GM19351 (cell line): ENCODE measurements around the gene TBX19.

Source experiments
- ATAC-seq: cut with Tn5 transposase; IDR thresholded peaks from one replicate; pipeline ENCODE4 v1.9.1; 2021; ENCODE audit warnings: mild to moderate bottlenecking, moderate library complexity; ENCODE audit not compliant: unreplicated experiment

Gene TBX19

DNA sequence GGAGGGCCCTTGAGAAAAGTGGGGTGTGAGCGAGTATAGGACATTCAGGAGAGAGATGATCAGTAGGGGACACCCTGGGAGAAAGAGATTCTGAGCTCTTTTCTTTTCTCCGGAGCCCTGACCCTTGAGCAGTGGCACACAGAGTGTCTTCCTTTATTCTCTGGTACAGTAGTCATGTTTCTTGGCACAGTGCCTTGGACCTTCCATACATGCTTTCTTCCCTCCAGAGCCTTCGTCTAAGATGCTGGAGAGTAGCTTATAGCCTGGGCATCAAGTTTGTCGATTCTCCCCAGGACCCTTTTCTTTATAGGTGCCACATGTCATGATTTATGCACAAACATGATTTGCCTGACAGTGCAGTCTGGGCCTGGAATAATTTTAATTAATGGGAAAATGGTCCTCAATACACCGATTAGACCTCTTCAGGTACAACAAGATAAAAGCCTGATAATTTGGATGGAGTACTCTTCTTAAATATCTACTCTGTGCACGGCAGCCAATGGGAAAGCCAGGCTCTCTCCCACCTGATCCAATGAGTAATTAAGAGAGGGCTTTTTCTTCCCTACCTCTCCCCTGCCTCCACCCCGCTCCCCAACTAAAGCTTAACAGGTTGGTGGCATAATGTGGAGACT, at the start of gene TBX19:
TSS of gene TBX19 (plus strand) at position 582 of the 632 bp plus-strand sequence. CDS start 214 bp downstream, outside the sequence.
- no peak for ATAC-seq

GRCh38 chr1:168234846-168235547, 45.7 kb upstream of the TBX19 start:
- peak; percentile 93 for ATAC-seq

- ATAC-seq = peak; percentile 26
Measured at GRCh38 chr1:168235548-168235885, 45.2 kb upstream of the TBX19 start.

- ATAC-seq = no peak
Measured at GRCh38 chr1:168235937-168236336, 44.7 kb upstream of the TBX19 start.

- no peak for ATAC-seq
Measured at GRCh38 chr1:168236836-168237611, 43.7 kb upstream of the TBX19 start.

DNA sequence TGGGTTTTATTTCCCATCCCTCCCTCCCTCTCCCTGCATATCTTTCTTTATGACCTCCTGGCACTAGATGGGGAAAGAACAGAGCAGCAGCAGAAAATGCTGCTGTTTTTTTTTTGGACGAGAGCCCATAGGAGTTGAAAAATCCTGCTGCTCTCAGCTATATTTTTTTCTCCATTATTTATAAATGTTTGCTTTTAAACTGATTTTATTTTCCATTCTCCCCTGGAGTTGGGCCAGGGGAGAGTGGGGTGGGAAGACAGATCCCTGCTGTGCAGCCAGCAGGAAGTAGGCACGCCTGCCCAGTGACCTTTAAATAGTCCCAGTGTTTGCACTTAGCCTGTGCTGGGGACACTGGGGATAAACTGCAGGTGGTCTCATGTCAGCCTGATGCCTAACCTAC, 37.5 kb upstream of the TBX19 start:
- ATAC-seq = no peak

DNA sequence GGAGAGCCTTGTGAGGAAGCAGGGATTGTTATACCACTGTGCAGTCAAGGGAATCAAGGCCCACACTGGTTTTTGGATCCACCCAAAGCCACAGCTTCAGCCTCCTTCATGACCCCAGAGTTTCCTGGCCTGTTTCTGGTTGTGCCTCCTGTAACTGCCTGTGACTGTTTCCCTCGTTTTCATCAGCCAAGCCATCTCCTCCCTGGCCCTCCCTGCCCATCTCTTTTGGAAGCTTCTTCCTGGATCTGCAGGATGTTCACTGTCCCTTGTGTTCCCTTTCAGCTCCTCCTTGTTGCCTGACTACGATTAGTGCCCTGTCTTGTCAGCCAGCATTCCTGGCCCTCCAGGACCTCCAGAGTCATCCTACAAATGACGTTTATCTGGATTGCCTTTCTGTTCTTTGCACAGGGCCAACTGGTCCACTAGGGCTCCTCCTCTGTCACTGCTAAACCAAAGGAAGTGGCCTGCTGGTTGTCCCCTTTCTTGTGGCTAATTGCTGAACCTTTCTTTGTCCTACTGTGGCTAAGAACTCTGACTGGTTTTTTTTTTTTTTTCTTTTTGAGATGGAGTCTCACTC, 37.0 kb upstream of the TBX19 start:
- ATAC-seq = no peak

- no peak for ATAC-seq
Measured at GRCh38 chr1:168245042-168245441, 35.6 kb upstream of the TBX19 start.

DNA sequence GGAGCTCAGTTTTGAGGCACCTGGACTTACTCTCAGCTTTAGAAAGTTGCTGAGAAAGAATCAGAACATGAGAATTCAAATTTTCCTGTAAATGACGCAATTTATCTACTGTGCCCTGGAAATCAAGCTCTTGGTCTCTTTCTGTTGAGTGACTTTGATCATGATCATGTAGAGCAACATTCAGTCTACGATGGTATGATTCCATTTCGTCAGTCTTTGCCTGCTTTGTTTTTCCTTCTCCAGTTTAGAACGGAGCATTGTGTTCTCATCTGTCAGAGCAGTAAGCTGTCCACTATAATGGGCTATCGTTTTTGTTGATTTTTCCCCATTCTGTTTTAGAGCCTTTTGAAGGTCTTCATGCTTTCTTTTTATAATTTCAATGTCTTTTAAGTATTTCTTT, 34.2 kb upstream of the TBX19 start:
- no peak for ATAC-seq

GRCh38 chr1:168252204-168252733, 28.4 kb upstream of the TBX19 start:
- no peak for ATAC-seq

DNA sequence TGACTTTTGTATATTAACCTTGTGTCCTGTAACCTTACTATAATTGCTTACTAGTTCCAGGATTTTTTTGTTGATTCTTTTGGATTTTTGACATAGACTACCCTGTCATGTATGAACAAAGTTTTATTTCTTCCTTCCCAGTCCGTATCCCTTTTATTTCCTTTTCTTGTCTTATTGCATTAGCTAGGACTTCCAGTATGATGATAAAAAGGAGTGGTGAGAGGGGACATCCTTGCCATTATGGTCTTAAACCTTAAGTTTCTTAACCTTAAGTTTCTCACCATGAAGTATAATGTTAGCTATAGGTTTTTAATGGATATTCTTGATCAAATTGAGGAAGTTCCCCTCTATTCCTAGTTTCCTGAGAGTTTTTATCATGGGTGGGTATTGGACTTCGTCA, 24.5 kb upstream of the TBX19 start:
- no peak for ATAC-seq

DNA sequence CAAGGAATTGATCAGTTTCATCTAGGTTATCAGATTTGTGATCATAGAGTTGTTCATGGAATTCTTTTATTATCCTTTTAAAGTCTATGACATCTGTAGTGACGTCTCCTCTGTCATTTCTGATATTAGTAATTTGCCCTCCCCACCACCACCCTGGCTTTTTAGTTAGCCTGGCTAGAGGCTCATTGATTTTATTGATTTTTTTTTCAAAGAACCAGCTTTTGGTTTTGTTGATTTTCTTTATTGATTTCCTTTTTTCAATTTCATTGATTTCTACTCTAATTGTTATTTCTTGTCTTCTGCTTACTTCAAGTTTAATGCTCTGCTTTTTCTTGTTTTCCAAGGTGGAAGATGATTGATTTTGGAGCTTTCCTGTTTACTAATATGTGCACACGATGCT, 23.3 kb upstream of the TBX19 start:
- no peak for ATAC-seq

- no peak for ATAC-seq
Measured at GRCh38 chr1:168259567-168259966, 21.1 kb upstream of the TBX19 start.

GRCh38 chr1:168260393-168260792, 20.3 kb upstream of the TBX19 start:
- ATAC-seq = no peak

GRCh38 chr1:168261390-168261789, 19.3 kb upstream of the TBX19 start:
- no peak for ATAC-seq

- ATAC-seq = no peak
Measured at GRCh38 chr1:168263130-168263529, 17.5 kb upstream of the TBX19 start.

GRCh38 chr1:168264296-168264695, 16.4 kb upstream of the TBX19 start:
- ATAC-seq = no peak

GRCh38 chr1:168265596-168265995, 15.1 kb upstream of the TBX19 start:
- ATAC-seq = no peak

DNA sequence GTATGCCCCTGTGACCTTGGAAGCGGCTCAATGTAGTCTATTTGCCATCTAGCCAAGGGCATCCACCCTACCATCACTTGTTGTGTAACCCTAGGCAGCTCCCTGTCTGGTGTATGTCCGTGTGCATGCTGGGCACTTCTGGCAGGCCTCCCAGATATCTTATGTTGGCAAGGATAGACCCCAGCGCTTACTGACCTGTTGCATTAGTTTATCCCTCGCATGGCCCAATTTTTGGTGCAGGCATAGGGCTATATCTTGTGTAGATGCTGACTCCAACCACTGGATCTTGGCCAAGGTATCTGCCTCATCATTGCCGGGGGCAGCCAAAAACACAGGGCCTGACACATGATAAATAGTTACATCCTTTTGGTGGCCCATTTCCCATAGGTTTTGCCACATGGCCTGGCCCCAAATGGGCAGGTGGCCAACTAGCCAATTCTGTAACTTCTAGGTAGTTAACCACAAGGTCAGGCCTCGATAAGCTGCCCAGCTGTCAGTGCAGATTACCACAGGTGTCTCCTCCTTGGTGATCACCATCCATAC, 14.0 kb upstream of the TBX19 start:
- ATAC-seq = no peak

GRCh38 chr1:168271636-168272035, 9.0 kb upstream of the TBX19 start:
- no peak for ATAC-seq

GRCh38 chr1:168273575-168273974, 7.1 kb upstream of the TBX19 start:
- no peak for ATAC-seq
